ENCODE results near the gene PLAC1.

- no peak for TF ChIP-seq EZH2 (IDR thresholded peaks at IDR 0.05)
- no peak for TF ChIP-seq POLR2A (IDR thresholded peaks at IDR 0.05; ENCODE audit: borderline replicate concordance, extremely low read depth, insufficient read depth, insufficient read length)
- TF ChIP-seq, protein P1, sequence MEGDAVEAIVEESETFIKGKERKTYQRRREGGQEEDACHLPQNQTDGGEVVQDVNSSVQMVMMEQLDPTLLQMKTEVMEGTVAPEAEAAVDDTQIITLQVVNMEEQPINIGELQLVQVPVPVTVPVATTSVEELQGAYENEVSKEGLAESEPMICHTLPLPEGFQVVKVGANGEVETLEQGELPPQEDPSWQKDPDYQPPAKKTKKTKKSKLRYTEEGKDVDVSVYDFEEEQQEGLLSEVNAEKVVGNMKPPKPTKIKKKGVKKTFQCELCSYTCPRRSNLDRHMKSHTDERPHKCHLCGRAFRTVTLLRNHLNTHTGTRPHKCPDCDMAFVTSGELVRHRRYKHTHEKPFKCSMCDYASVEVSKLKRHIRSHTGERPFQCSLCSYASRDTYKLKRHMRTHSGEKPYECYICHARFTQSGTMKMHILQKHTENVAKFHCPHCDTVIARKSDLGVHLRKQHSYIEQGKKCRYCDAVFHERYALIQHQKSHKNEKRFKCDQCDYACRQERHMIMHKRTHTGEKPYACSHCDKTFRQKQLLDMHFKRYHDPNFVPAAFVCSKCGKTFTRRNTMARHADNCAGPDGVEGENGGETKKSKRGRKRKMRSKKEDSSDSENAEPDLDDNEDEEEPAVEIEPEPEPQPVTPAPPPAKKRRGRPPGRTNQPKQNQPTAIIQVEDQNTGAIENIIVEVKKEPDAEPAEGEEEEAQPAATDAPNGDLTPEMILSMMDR (IDR thresholded peaks at IDR 0.05 in 2 of 3, conservative IDR thresholded peaks at IDR 0.05 in 1 of 3; ENCODE audit: borderline replicate concordance in 1 of 3, insufficient read depth in 1 of 3, low read depth in 2 of 3, low read length in 2 of 3) = no peak
- TF ChIP-seq RAD21 (IDR thresholded peaks at IDR 0.05; ENCODE audit: low read depth) = no peak
These were observed 104.0 kb downstream of the PLAC1 start for GRCh38 chrX:134554291-134554690.
